Activated naive CD4-positive, alpha-beta T cell treated with anti-CD3 and anti-CD28 coated beads, Interleukin-2, amount 50 U/mL, for 16 hours (primary cell): ENCODE measurements around the gene APOC3.

ENCODE experiments used
- DNase-seq: peaks from one replicate; pipeline ENCODE4 v3.0.0-alpha.2; 2020

The APOC3 gene

GRCh38 chr11:116879800-116880625, 50.3 kb downstream of the APOC3 start:
- no peak for DNase-seq

GRCh38 chr11:116881143-116881542, 51.4 kb downstream of the APOC3 start:
- no peak for DNase-seq

GRCh38 chr11:116882386-116882785, 52.7 kb downstream of the APOC3 start:
- no peak for DNase-seq
